ENCODE results near the gene DOK7. TPM values are rescaled to one million over a fixed set of nuclear protein-coding genes. Genes with fewer than 3 reads are reported as not detected.

DOK7 gene
- total RNA-seq, 1 experiment from 2014 or later, result 0.26 TPM

GRCh38 chr4:3531879-3532750, 69.0 kb downstream of the DOK7 start, which contains the start of gene LRPAP1:
TSS of gene LRPAP1 (minus strand) at chr4:3532422. CDS start at chr4:3532412, 10 bp downstream.
- TF ChIP-seq CTCF (conservative IDR thresholded peaks at IDR 0.05), result no peak
- Histone ChIP-seq H2AFZ (ENCODE audit: low read length) (no peak within 1 kb of the TSS), H3K4me2 (ENCODE audit: insufficient read depth, insufficient read length, low read length) (peak within 1 kb of the TSS; percentile 96), H3K4me1 (ENCODE audit: insufficient read depth, low read length) (no peaks in the 10 kb centered on the region), H3K23me2 (ENCODE audit: insufficient read length, low read depth, low read length, poor library complexity, severe bottlenecking) (peaks cover 13% of the 10 kb centered on the region), H2AK5ac (ENCODE audit: insufficient read length, low read length) (no peak within 1 kb of the TSS), H3K56ac (ENCODE audit: insufficient read length, low read depth, low read length) (no peak within 1 kb of the TSS), H2BK15ac (ENCODE audit: low read depth, low read length) (no peak within 1 kb of the TSS), H4K20me1 (ENCODE audit: control insufficient read depth, insufficient read depth, insufficient read length) (no peaks in the 10 kb centered on the region), H3K4ac (ENCODE audit: low read depth, low read length) (no peak within 1 kb of the TSS), H2BK120ac (ENCODE audit: low read depth, low read length, poor library complexity, severe bottlenecking) (no peak within 1 kb of the TSS), H3K9ac (ENCODE audit: extremely low read depth, insufficient read length, low read length) (peak within 1 kb of the TSS; percentile 56), H3K18ac (ENCODE audit: insufficient read length, low read depth, low read length) (peak within 1 kb of the TSS; percentile 32), H2BK12ac (ENCODE audit: insufficient read length, low read depth, low read length) (no peak within 1 kb of the TSS), H3K79me1 (ENCODE audit: insufficient read depth, low read depth, low read length, poor library complexity, severe bottlenecking) (peaks cover 4% of the 10 kb centered on the region), H2BK5ac (ENCODE audit: insufficient read length, low read length) (no peak within 1 kb of the TSS), H4K8ac (replicated peaks; ENCODE audit: insufficient read length, low read depth, low read length) (no peak within 1 kb of the TSS), H3T11ph (ENCODE audit: low read length) (no peak within 1 kb of the TSS), H3K79me2 (ENCODE audit: insufficient read depth, low read length) (peaks cover 4% of the 10 kb centered on the region; the same call in 1 of the 2 replicates), H3K23ac (ENCODE audit: insufficient read length, low read depth, low read length) (no peak within 1 kb of the TSS), H3K9me3 (ENCODE audit: control insufficient read depth, low read depth, low read length) (no peaks in the 10 kb centered on the region), H3K14ac (ENCODE audit: insufficient read depth, low read length) (peak within 1 kb of the TSS; percentile 62; the same call in 1 of the 2 replicates), H4K5ac (ENCODE audit: insufficient read length, low read depth, low read length) (no peak within 1 kb of the TSS), H2BK20ac (ENCODE audit: low read depth, low read length, poor library complexity, severe bottlenecking) (no peak within 1 kb of the TSS), H3K27ac (ENCODE audit: insufficient read length, low read depth, low read length) (no peak within 1 kb of the TSS), H3K27me3 (ENCODE audit: insufficient read depth, low read length) (no peaks in the 10 kb centered on the region; the same call in 1 of the 2 replicates), H4K91ac (ENCODE audit: insufficient read length, low read depth, low read length) (no peak within 1 kb of the TSS)
- H3K4me1 Mint-ChIP-seq, result peaks cover 13 to 35% of the 10 kb centered on the region in 2 experiments
- no CpG with 5 or more reads among the region's 84 CpGs for WGBS (ENCODE audit: extremely low coverage, insufficient read length, low lambda C conversion rate)
- H3K27ac Mint-ChIP-seq, result peak within 1 kb of the TSS; percentile 45 to 98 (median 97); a peak in 6 of 7 replicates
- H3K9me3 Mint-ChIP-seq, result peaks cover 2 to 3% of the 10 kb centered on the region in 2 experiments; a peak in 2 of 5 replicates
- peak; percentile 96 for DNase-seq
- peak within 1 kb of the TSS; percentile 99 for H3K4me3 Mint-ChIP-seq
- peaks cover 41% of the 10 kb centered on the region for H3K27me3 Mint-ChIP-seq (ENCODE audit: low read depth)
- H3K36me3 Mint-ChIP-seq (ENCODE audit: insufficient read depth in 1 of 3, low read depth in 3 of 3), result peaks cover 6 to 24% (median 24%) of the 10 kb centered on the region in 3 experiments

Measured in H9 (cell line).